Activated naive CD4-positive, alpha-beta T cell treated with anti-CD3 and anti-CD28 coated beads, Interleukin-2, amount 50 U/mL, for 16 hours (primary cell): ENCODE measurements around the gene FSCN2.
"Not testable (repeated sequence)": the region's sequence is repeated elsewhere in the genome, so short reads cannot be mapped to it uniquely, and the experiment has no call there.

Source experiments
- DNase-seq: peaks from one replicate; pipeline ENCODE4 v3.0.0-alpha.2; 2020

FSCN2 gene

GRCh38 chr17:81579821-81580321 lies 51.7 kb downstream of the FSCN2 start:
- no peak for DNase-seq

GRCh38 chr17:81580481-81580880 lies 52.3 kb downstream of the FSCN2 start:
- DNase-seq: no peak

GRCh38 chr17:81581758-81582157 lies 53.6 kb downstream of the FSCN2 start:
- no peak for DNase-seq

- DNase-seq: no peak
Observed at GRCh38 chr17:81582341-81582740, 54.2 kb downstream of the FSCN2 start.

GRCh38 chr17:81582749-81583148 lies 54.6 kb downstream of the FSCN2 start:
- DNase-seq: no peak

- no peak for DNase-seq
Observed at GRCh38 chr17:81583589-81584342, 55.6 kb downstream of the FSCN2 start.

- not testable (repeated sequence) for DNase-seq
Observed at GRCh38 chr17:81584771-81585170, 56.6 kb downstream of the FSCN2 start.

- DNase-seq: no peak
Observed at GRCh38 chr17:81586096-81586495, 57.9 kb downstream of the FSCN2 start.
